ENCODE data around the gene IL1RAPL1.

IL1RAPL1 gene

GRCh38 chrX:29419774-29420553 is 832.7 kb downstream of the IL1RAPL1 start:
- no peak for TF ChIP-seq ZFX (IDR thresholded peaks at IDR 0.05; ENCODE audit: borderline replicate concordance)
- no peak for TF ChIP-seq CTCF (IDR thresholded peaks at IDR 0.05)
- H3K27ac ChIP-seq, result no peak overlapping the region

- TF ChIP-seq CTCF (IDR thresholded peaks at IDR 0.05), result no peak
- TF ChIP-seq ZFX (IDR thresholded peaks at IDR 0.05; ENCODE audit: borderline replicate concordance), result no peak
- H3K27ac ChIP-seq, result no peak overlapping the region
These were observed 834.8 kb downstream of the IL1RAPL1 start for GRCh38 chrX:29422034-29422433.

GRCh38 chrX:29431895-29432294 is 844.6 kb downstream of the IL1RAPL1 start:
- TF ChIP-seq CTCF (IDR thresholded peaks at IDR 0.05) (no peak), ZFX (IDR thresholded peaks at IDR 0.05; ENCODE audit: borderline replicate concordance) (no peak)
- no peak overlapping the region for H3K27ac ChIP-seq

GRCh38 chrX:29432534-29432933 is 845.3 kb downstream of the IL1RAPL1 start:
- no peak for TF ChIP-seq CTCF (IDR thresholded peaks at IDR 0.05)
- TF ChIP-seq ZFX (IDR thresholded peaks at IDR 0.05; ENCODE audit: borderline replicate concordance), result no peak
- no peak overlapping the region for H3K27ac ChIP-seq

GRCh38 chrX:29434939-29435338 is 847.7 kb downstream of the IL1RAPL1 start:
- H3K27ac ChIP-seq, result no peak overlapping the region
- TF ChIP-seq ZFX (IDR thresholded peaks at IDR 0.05; ENCODE audit: borderline replicate concordance) (no peak), CTCF (IDR thresholded peaks at IDR 0.05) (no peak)

- TF ChIP-seq ZFX (IDR thresholded peaks at IDR 0.05; ENCODE audit: borderline replicate concordance) (no peak), CTCF (IDR thresholded peaks at IDR 0.05) (no peak)
- no peak overlapping the region for H3K27ac ChIP-seq
These were observed 848.1 kb downstream of the IL1RAPL1 start for GRCh38 chrX:29435396-29435795.

GRCh38 chrX:29447867-29448266 is 860.6 kb downstream of the IL1RAPL1 start:
- TF ChIP-seq ZFX (IDR thresholded peaks at IDR 0.05; ENCODE audit: borderline replicate concordance) (no peak), CTCF (IDR thresholded peaks at IDR 0.05) (no peak)
- no peak overlapping the region for H3K27ac ChIP-seq
